Suprapubic skin (tissue), 4 donors: Measurements from ENCODE around the gene IQGAP3. TPM values are rescaled to one million over a fixed set of nuclear protein-coding genes. Genes with fewer than 3 reads are reported as not detected.

Experiments used
- DNase-seq, 2 donors: peaks; one replicate each; pipeline ENCODE4 v3.0.0-alpha.2; 2019; ENCODE audit warnings: low spot score in 2 of 2
- H3K27ac ChIP-seq: fragments of 200-600 bp; sonication (generic); one replicate; pipeline ENCODE4 v1.5.1; 2019
- H3K27me3 ChIP-seq: fragments of 200-600 bp; sonication (generic); one replicate; pipeline ENCODE4 v1.5.1; 2019
- H3K36me3 ChIP-seq: fragments of 200-600 bp; sonication (generic); one replicate; pipeline ENCODE4 v1.5.1; 2019
- H3K4me1 ChIP-seq: fragments of 200-600 bp; sonication (generic); one replicate; pipeline ENCODE4 v1.5.1; 2019
- H3K4me3 ChIP-seq: fragments of 200-600 bp; sonication (generic); one replicate; pipeline ENCODE4 v1.5.1; 2019; ENCODE audit warnings: mild to moderate bottlenecking
- H3K9me3 ChIP-seq: fragments of 200-600 bp; sonication (generic); one replicate; pipeline ENCODE4 v1.5.1; 2019
- EP300 ChIP-seq: sonication (generic); formaldehyde crosslinking; IDR thresholded peaks from one replicate; pipeline ENCODE4 v1.6.1; 2017; ENCODE audit warnings: antibody characterized with exemption
- POLR2A ChIP-seq, 2 donors: fragments of 450-650 bp; IDR thresholded peaks; one replicate each; pipeline ENCODE4 v1.6.1; 2017; ENCODE audit warnings: antibody characterized with exemption in 2 of 2, mild to moderate bottlenecking in 2 of 2, moderate library complexity in 2 of 2
- POLR2AphosphoS5 ChIP-seq, 3 donors: sonication (generic); formaldehyde crosslinking; IDR thresholded peaks; one replicate each; pipeline ENCODE4 v1.6.1; 2017; ENCODE audit warnings: antibody characterized with exemption in 3 of 3
- WGBS: methylation state at CpG from one replicate; pipeline ENCODE4 v1.1.5; 2018; 5-methylcytosine and 5-hydroxymethylcytosine counted together
- total RNA-seq, 4 donors: library from RNA; depleted of rRNA; stranded (reverse); fragments of >200 nt; gene quantifications; one replicate each; pipeline ENCODE4 v1.1.0, GENCODE V29; 2016
- TF ChIP-seq, protein P1 (sequence below), 2 donors: fragments of 200-600 bp in 1 of 2; fragments of 450-650 bp in 1 of 2; sonication (generic) in 1 of 2; IDR thresholded peaks; one replicate each; pipeline ENCODE4 v1.5.1; 2016 to 2019; ENCODE audit warnings: antibody characterized with exemption in 2 of 2, mild to moderate bottlenecking in 1 of 2, moderate library complexity in 1 of 2

Gene IQGAP3
- total RNA-seq, 4 donors from 2014 or later = 2.2 to 5.7 (median 4.5) TPM

DNA sequence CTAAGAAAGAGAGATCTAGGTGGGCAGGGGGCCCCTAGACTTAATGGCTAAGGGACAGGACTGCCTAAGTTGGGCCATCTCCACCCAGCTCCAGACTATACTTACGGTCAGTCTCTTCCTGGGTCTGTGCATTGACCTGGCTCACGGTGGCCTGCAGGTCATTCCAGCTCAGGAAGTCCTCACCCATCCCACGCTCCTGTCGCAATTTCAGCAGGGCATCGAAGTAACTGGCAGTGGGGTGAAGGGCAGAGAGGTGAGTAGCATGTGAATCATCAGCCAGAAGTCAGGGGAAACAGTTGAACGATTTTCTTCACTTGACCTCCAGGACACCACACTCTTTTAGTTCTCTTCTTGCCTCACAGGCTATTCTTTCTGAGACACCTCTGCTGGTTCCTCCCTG, 20.5 kb downstream of the IQGAP3 start:
- DNase-seq = no peak
- TF ChIP-seq POLR2AphosphoS5 (IDR thresholded peaks at IDR 0.05) (no peak), EP300 (no peak), POLR2A (IDR thresholded peaks at IDR 0.05) (no peak)
- TF ChIP-seq, protein P1, sequence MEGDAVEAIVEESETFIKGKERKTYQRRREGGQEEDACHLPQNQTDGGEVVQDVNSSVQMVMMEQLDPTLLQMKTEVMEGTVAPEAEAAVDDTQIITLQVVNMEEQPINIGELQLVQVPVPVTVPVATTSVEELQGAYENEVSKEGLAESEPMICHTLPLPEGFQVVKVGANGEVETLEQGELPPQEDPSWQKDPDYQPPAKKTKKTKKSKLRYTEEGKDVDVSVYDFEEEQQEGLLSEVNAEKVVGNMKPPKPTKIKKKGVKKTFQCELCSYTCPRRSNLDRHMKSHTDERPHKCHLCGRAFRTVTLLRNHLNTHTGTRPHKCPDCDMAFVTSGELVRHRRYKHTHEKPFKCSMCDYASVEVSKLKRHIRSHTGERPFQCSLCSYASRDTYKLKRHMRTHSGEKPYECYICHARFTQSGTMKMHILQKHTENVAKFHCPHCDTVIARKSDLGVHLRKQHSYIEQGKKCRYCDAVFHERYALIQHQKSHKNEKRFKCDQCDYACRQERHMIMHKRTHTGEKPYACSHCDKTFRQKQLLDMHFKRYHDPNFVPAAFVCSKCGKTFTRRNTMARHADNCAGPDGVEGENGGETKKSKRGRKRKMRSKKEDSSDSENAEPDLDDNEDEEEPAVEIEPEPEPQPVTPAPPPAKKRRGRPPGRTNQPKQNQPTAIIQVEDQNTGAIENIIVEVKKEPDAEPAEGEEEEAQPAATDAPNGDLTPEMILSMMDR (IDR thresholded peaks at IDR 0.05) = no peak
- Histone ChIP-seq H3K4me1 (no peaks in the 10 kb centered on the region), H3K9me3 (no peaks in the 10 kb centered on the region), H3K36me3 (no peaks in the 10 kb centered on the region), H3K27ac (no peak overlapping the region), H3K27me3 (no peaks in the 10 kb centered on the region), H3K4me3 (no peak overlapping the region)
- 79% methylated on average over 6 of the region's 6 CpGs for WGBS

DNA sequence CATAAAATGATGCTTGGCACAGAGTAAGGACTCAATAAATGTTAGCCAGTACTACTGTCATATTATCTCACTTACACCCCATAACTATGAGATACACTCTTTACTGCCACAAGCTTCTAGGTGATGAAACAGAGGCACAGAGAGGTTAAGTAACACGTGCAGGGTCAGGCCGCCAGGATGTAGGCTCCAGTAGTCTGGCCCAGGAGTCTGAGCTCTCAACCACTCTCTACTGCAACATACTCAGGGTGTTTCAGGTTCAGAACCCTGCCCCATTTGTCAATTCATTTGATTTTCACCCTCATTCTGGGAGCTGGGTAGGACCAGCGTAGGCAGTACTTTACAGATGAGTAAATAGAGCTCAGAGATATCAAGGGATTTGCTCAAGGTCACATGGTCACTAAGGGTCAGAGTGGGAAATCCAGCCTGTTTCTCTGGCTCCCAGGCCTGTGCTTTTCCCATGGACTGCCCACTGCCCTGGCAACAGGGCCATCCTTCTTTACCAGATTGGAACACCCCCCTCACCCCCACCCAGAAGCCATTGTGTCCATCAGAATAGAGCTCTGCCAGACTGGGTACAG, 21.2 kb downstream of the IQGAP3 start:
- WGBS = 90% methylated on average over 3 of the region's 3 CpGs
- no peaks in the 10 kb centered on the region for H3K36me3 ChIP-seq

DNA sequence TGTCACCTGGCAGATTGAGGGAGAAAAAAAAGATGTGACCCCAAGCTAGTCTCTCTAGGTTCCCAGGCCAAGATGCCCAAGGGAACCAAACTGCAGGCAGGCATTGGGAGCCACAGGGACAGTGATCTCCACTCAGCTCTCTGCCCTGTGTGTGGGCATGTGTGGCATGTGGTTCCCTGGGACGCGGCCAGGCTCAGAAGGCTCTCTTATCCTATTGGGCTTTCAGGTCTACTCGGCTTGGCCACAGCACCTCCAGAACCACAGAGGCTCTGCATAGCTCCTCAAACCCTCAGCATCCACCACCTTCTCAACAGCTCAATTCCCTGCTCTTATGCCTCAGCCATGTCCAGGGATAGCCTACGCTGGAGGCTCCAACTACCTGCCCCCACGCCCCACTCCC, 22.0 kb downstream of the IQGAP3 start:
- no peaks in the 10 kb centered on the region for H3K9me3 ChIP-seq
- no peak overlapping the region for H3K27ac ChIP-seq
- H3K27me3 ChIP-seq = no peaks in the 10 kb centered on the region
- no peaks in the 10 kb centered on the region for H3K36me3 ChIP-seq
- whole genome bisulfite sequencing = 97% methylated on average over 2 of the region's 5 CpGs
- TF ChIP-seq EP300 (no peak), POLR2A (IDR thresholded peaks at IDR 0.05) (no peak), POLR2AphosphoS5 (IDR thresholded peaks at IDR 0.05) (no peak)
- TF ChIP-seq, protein P1 (IDR thresholded peaks at IDR 0.05) = no peak
- no peaks in the 10 kb centered on the region for H3K4me1 ChIP-seq
- no peak for DNase-seq
- H3K4me3 ChIP-seq = no peak overlapping the region

More for the DNA sequence above, 21.2 kb downstream of the IQGAP3 start:
- H3K27ac ChIP-seq = no peak overlapping the region
- H3K27me3 ChIP-seq = no peaks in the 10 kb centered on the region
- no peak overlapping the region for H3K4me3 ChIP-seq
- DNase-seq = no peak
- TF ChIP-seq POLR2AphosphoS5 (IDR thresholded peaks at IDR 0.05) (no peak), EP300 (no peak), POLR2A (IDR thresholded peaks at IDR 0.05) (no peak)
- TF ChIP-seq, protein P1 (IDR thresholded peaks at IDR 0.05) = no peak
- no peaks in the 10 kb centered on the region for H3K4me1 ChIP-seq
- H3K9me3 ChIP-seq = no peaks in the 10 kb centered on the region

DNA sequence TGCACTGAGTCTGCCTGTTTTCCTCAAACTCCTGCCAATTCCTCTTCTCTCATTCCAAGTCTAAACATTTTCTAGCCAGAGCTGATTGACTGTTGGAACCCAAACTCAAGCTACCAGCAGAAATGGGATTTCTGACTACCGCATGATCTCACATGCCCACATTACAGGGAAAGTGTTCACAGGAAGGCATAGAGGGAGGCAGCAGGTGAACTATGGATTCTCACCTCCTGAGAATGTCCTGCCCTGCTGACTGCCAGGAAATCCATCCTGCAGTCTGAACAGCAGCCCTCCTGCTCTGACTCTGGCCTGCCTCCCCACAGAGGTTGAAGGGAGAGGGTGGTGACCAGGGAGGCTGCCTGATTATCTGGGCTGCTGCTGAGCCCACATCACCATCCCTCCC, 22.5 kb downstream of the IQGAP3 start:
- Histone ChIP-seq H3K4me1 (no peaks in the 10 kb centered on the region), H3K27me3 (no peaks in the 10 kb centered on the region), H3K27ac (no peak overlapping the region), H3K4me3 (no peak overlapping the region), H3K9me3 (no peaks in the 10 kb centered on the region), H3K36me3 (no peaks in the 10 kb centered on the region)
- 92% methylated on average over 1 of the region's 1 CpG for WGBS
- DNase-seq = no peak
- TF ChIP-seq EP300 (no peak), POLR2A (IDR thresholded peaks at IDR 0.05) (no peak), POLR2AphosphoS5 (IDR thresholded peaks at IDR 0.05) (no peak)
- TF ChIP-seq, protein P1 (IDR thresholded peaks at IDR 0.05) = no peak

DNA sequence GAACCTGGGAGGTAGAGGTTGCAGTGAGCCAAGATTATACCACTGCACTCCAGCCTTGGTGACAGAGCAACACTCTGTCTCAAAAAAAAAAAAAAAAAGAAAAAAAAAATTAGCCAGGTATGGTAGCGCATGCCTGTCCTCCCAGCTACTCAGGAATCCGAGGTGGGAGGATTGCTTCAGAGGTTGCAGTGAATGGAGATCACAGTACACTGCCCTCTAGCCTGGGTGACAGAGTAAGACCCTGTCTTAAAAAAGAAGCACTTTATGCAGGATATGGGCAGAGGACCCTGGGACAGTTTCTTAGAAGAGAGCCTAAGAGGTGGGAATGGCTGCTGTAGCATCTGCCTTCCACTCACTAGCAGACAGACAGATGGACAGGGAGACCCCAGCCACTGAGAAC, 23.0 kb downstream of the IQGAP3 start:
- Histone ChIP-seq H3K27ac (no peak overlapping the region), H3K4me3 (no peak overlapping the region), H3K36me3 (no peaks in the 10 kb centered on the region), H3K9me3 (no peaks in the 10 kb centered on the region), H3K4me1 (no peaks in the 10 kb centered on the region), H3K27me3 (no peaks in the 10 kb centered on the region)
- WGBS = 72% methylated on average over 2 of the region's 2 CpGs
- no peak for DNase-seq
- TF ChIP-seq, protein P1 (IDR thresholded peaks at IDR 0.05) = no peak
- TF ChIP-seq POLR2AphosphoS5 (IDR thresholded peaks at IDR 0.05) (no peak), EP300 (no peak), POLR2A (IDR thresholded peaks at IDR 0.05) (no peak)
